GM18505 (cell line): ENCODE data around the gene BCL2.
A peak's percentile ranks its signal among the peaks of the same experiment; 100 is the strongest.

ENCODE experiments used
- ATAC-seq: cut with Tn5 transposase; IDR thresholded peaks from one replicate; pipeline ENCODE4 v1.9.1; 2021; ENCODE audit not compliant: unreplicated experiment
- POLR2A ChIP-seq: IDR thresholded peaks from 4 replicates; pipeline ENCODE4 v1.6.1; 2011; ENCODE audit warnings: borderline replicate concordance; ENCODE audit not compliant: insufficient read depth, insufficient read length; ENCODE audit errors: extremely low read depth

BCL2 gene

GRCh38 chr18:63158012-63158631 is 161.4 kb downstream of the BCL2 start:
- ATAC-seq = no peak
- peak; percentile 65 for TF ChIP-seq POLR2A

GRCh38 chr18:63157293-63158011 is 162.1 kb downstream of the BCL2 start:
- no peak for ATAC-seq
- peak; percentile 38 for TF ChIP-seq POLR2A

GRCh38 chr18:63155910-63156773 is 163.4 kb downstream of the BCL2 start:
- peak; percentile 37 for TF ChIP-seq POLR2A
- no peak for ATAC-seq

GRCh38 chr18:63155169-63155852 is 164.3 kb downstream of the BCL2 start:
- peak; percentile 39 for ATAC-seq

GRCh38 chr18:63154350-63155152 is 165.0 kb downstream of the BCL2 start:
- no peak for TF ChIP-seq POLR2A
- ATAC-seq = no peak

More at GRCh38 chr18:63155169-63155852, 164.3 kb downstream of the BCL2 start:
- peak; percentile 69 for TF ChIP-seq POLR2A

- no peak for ATAC-seq
- no peak for TF ChIP-seq POLR2A
Observed at GRCh38 chr18:63152791-63153190, 166.8 kb downstream of the BCL2 start.

GRCh38 chr18:63152096-63152495 is 167.5 kb downstream of the BCL2 start:
- no peak for ATAC-seq
- TF ChIP-seq POLR2A = no peak

GRCh38 chr18:63151539-63151938 is 168.0 kb downstream of the BCL2 start:
- no peak for TF ChIP-seq POLR2A
- no peak for ATAC-seq

GRCh38 chr18:63150942-63151421 is 168.6 kb downstream of the BCL2 start:
- ATAC-seq = no peak
- TF ChIP-seq POLR2A = no peak

- no peak for ATAC-seq
- TF ChIP-seq POLR2A = no peak
Observed at GRCh38 chr18:63150326-63150725, 169.2 kb downstream of the BCL2 start.

- ATAC-seq = no peak
- TF ChIP-seq POLR2A = no peak
Observed at GRCh38 chr18:63149302-63149587, 170.3 kb downstream of the BCL2 start.
